NB4 (cell line): ENCODE results near the gene RABL6.

Experiments used
- CTCF ChIP-seq: IDR thresholded peaks from one replicate; pipeline ENCODE4 v1.5.1; 2012; ENCODE audit warnings: low read depth, low read length
- POLR2A ChIP-seq: IDR thresholded peaks from 2 replicates; pipeline ENCODE4 v1.6.1; 2011; ENCODE audit warnings: mild to moderate bottlenecking; ENCODE audit not compliant: insufficient read length; ENCODE audit errors: extremely low read depth

GRCh38 chr9:136849038-136849959 is 41.6 kb downstream of the RABL6 start, which contains the start of gene PHPT1:
- TF ChIP-seq POLR2A: peak; percentile 83
- no peak for TF ChIP-seq CTCF
